Esophagus muscularis mucosa (tissue), 4 donors: ENCODE results near the gene C11orf24. TPM values are rescaled to one million over a fixed set of nuclear protein-coding genes. Genes with fewer than 3 reads are reported as not detected.
"Not testable (repeated sequence)": the region's sequence is repeated elsewhere in the genome, so short reads cannot be mapped to it uniquely, and the experiment has no call there.

Source experiments
- DNase-seq: peaks from one replicate; pipeline ENCODE4 v3.0.0-alpha.2; 2017; ENCODE audit errors: extremely low spot score
- H3K27ac ChIP-seq, 4 donors: fragments of 200-600 bp; sonication (generic); replicated peaks in 1 of 4; 1 replicate in 3 of 4; 2 replicates in 1 of 4; pipeline ENCODE4 v1.5.1; 2016 to 2019; ENCODE audit warnings: mild to moderate bottlenecking in 1 of 4
- H3K27me3 ChIP-seq, 4 donors: fragments of 200-600 bp; sonication (generic); one replicate each; pipeline versions ENCODE4 v1.5.1 to v1.6.0; 2016 to 2019
- H3K36me3 ChIP-seq, 4 donors: fragments of 200-600 bp; sonication (generic); one replicate each; pipeline ENCODE4 v1.5.1; 2016 to 2019
- H3K4me1 ChIP-seq, 4 donors: fragments of 200-600 bp; sonication (generic); one replicate each; pipeline ENCODE4 v1.5.1; 2016 to 2019
- H3K4me3 ChIP-seq, 4 donors: fragments of 200-600 bp; sonication (generic); 1 replicate in 2 of 4; 2 replicates in 2 of 4; pipeline ENCODE4 v1.5.1; 2016 to 2019; ENCODE audit warnings: mild to moderate bottlenecking in 4 of 4, moderate library complexity in 1 of 4
- H3K9me3 ChIP-seq, 4 donors: fragments of 200-600 bp; sonication (generic); 1 replicate in 3 of 4; 2 replicates in 1 of 4; pipeline ENCODE4 v1.5.1; 2016 to 2019
- EP300 ChIP-seq: sonication (generic); formaldehyde crosslinking; IDR thresholded peaks from one replicate; pipeline ENCODE4 v1.6.1; 2017; ENCODE audit warnings: antibody characterized with exemption
- POLR2A ChIP-seq: fragments of 450-650 bp; IDR thresholded peaks from one replicate; pipeline ENCODE4 v1.6.1; 2017; ENCODE audit warnings: antibody characterized with exemption, moderate library complexity, mild to moderate bottlenecking, low read depth
- POLR2AphosphoS5 ChIP-seq, 2 donors: sonication (generic); formaldehyde crosslinking; IDR thresholded peaks; one replicate each; pipeline ENCODE4 v1.6.1; 2017; ENCODE audit warnings: antibody characterized with exemption in 2 of 2
- WGBS: methylation state at CpG from one replicate; pipeline ENCODE4 v1.1.5; 2018; 5-methylcytosine and 5-hydroxymethylcytosine counted together
- intact Hi-C: fragments of 100-400 bp; cut with DNase I; formaldehyde crosslinking; loops from one replicate; pipeline ENCODE4 v1.15.1; 2023
- total RNA-seq, 4 donors: library from RNA; depleted of rRNA; stranded (reverse); fragments of >200 nt; gene quantifications; one replicate each; pipeline versions ENCODE4 v1.1.0 to v1.2.1, GENCODE V29; 2016
- TF ChIP-seq, protein P1 (sequence below), 3 experiments: fragments of 200-600 bp in 2 of 3; fragments of 450-650 bp in 1 of 3; sonication (generic) in 2 of 3; IDR thresholded peaks; one replicate each; pipeline ENCODE4 v1.5.1; 2017 to 2019; ENCODE audit warnings: antibody characterized with exemption in 3 of 3, mild to moderate bottlenecking in 2 of 3, moderate library complexity in 1 of 3

Gene C11orf24
- total RNA-seq, 4 donors from 2014 or later = 27.0 to 41.5 (median 31.5) TPM

DNA sequence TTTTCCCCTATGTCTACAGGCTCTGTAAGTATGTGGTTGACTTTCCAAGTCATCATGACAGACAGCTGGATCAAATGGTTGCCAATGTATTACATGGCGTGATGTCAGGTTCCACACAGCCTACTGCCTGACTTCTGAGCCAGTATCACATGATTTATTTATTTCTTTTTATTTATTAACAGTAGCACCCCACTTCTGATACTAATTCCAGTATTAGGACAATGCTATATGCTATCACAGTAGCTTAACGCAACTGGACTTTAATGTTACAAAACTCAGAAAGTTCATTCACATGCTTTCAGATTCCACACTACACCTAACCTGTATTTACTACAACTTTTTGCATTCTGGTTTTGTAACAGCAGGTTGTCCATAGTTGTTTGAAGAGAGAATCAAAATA lies 17.7 kb upstream of the C11orf24 start:
- Histone ChIP-seq H3K4me1 (no peaks in the 10 kb centered on the region), H3K4me3 (no peak overlapping the region), H3K36me3 (no peaks in the 10 kb centered on the region), H3K9me3 (no peaks in the 10 kb centered on the region), H3K27me3 (no peaks in the 10 kb centered on the region), H3K27ac (no peak overlapping the region)
- TF ChIP-seq POLR2AphosphoS5 (IDR thresholded peaks at IDR 0.05) (no peak), EP300 (no peak), POLR2A (no peak)
- TF ChIP-seq, protein P1, sequence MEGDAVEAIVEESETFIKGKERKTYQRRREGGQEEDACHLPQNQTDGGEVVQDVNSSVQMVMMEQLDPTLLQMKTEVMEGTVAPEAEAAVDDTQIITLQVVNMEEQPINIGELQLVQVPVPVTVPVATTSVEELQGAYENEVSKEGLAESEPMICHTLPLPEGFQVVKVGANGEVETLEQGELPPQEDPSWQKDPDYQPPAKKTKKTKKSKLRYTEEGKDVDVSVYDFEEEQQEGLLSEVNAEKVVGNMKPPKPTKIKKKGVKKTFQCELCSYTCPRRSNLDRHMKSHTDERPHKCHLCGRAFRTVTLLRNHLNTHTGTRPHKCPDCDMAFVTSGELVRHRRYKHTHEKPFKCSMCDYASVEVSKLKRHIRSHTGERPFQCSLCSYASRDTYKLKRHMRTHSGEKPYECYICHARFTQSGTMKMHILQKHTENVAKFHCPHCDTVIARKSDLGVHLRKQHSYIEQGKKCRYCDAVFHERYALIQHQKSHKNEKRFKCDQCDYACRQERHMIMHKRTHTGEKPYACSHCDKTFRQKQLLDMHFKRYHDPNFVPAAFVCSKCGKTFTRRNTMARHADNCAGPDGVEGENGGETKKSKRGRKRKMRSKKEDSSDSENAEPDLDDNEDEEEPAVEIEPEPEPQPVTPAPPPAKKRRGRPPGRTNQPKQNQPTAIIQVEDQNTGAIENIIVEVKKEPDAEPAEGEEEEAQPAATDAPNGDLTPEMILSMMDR (IDR thresholded peaks at IDR 0.05) = no peak
- intact Hi-C loops = no loop called here
- no peak for DNase-seq
- 92% methylated on average over 2 of the region's 2 CpGs for WGBS

DNA sequence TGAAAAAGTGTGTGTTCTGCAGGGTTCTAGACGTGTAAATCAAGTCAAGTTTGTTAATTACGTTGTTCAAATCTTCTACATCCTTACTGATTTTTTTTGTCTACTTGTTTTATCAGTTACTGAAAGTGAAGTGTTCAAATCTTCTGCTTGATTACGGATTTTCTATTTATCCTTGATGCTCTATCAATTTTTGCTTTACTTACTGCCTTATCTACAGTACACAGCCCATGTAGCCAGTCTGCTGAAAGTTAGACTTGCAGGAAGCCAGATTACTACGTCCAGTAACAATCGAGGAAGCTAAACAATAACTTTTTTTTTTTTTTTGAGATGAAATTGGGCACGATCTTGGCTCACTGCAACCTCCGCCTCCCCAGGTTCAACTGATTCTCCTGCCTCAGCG lies 15.6 kb upstream of the C11orf24 start:
- H3K4me1 ChIP-seq = no peaks in the 10 kb centered on the region
- H3K27ac ChIP-seq = no peak overlapping the region
- H3K4me3 ChIP-seq = no peak overlapping the region
- H3K27me3 ChIP-seq = no peaks in the 10 kb centered on the region
- no peaks in the 10 kb centered on the region for H3K36me3 ChIP-seq
- intact Hi-C loops = no loop called here
- WGBS = 93% methylated on average over 8 of the region's 8 CpGs
- no peaks in the 10 kb centered on the region for H3K9me3 ChIP-seq
- DNase-seq = no peak
- TF ChIP-seq EP300 (no peak), POLR2AphosphoS5 (IDR thresholded peaks at IDR 0.05) (no peak), POLR2A (no peak)
- TF ChIP-seq, protein P1 (IDR thresholded peaks at IDR 0.05) = no peak

DNA sequence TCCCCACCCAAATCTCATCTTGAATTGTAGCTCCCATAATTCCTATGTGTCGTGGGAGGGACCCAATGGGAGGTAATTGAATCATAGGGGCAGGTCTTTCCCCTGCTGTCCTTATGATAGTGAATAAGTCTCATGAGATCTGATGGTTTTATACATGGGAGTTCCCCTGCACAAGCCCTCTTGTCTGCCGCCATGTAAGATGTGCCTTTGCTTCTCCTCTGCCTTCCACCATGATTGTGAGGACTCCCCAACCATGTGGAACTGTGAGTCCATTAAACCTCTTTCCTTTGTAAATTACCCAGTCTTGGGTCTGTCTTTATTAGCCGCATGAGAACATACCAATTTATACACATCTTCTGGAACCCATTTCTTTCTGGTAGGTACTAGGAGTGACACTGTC lies 12.8 kb upstream of the C11orf24 start:
- 87% methylated on average over 3 of the region's 3 CpGs for WGBS

DNA sequence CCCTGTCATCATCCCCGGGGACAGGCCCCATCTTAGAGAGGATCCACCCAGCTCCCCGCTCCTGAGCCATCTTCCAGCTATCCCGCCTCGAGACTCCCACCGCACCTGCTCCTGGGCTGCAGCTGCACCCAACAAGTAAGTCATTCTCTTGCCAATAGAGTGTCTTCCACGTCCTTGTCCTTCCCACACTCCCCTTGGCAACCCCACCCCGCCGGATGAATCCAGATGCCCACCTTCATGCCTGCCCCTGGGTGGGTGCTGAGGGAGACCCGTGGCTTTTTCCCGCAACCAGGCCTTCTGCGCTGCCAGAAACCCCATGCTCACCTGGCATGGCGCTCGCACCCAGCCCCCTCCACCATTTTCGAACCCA lies 11.1 kb upstream of the C11orf24 start:
- Histone ChIP-seq H3K4me1 (no peaks in the 10 kb centered on the region), H3K27ac (no peak overlapping the region), H3K27me3 (no peaks in the 10 kb centered on the region), H3K36me3 (no peaks in the 10 kb centered on the region), H3K4me3 (no peak overlapping the region), H3K9me3 (no peaks in the 10 kb centered on the region)
- WGBS = 90% methylated on average over 14 of the region's 14 CpGs
- TF ChIP-seq POLR2A (no peak), POLR2AphosphoS5 (IDR thresholded peaks at IDR 0.05) (no peak), EP300 (no peak)
- TF ChIP-seq, protein P1 (IDR thresholded peaks at IDR 0.05) = no peak
- no peak for DNase-seq
- intact Hi-C loops = no loop called here

More for the DNA sequence above, 12.8 kb upstream of the C11orf24 start:
- H3K4me3 ChIP-seq, H3K9me3 ChIP-seq, H3K27me3 ChIP-seq, intact Hi-C loops, DNase-seq, H3K27ac ChIP-seq, H3K4me1 ChIP-seq, H3K36me3 ChIP-seq: not testable (repeated sequence)

DNA sequence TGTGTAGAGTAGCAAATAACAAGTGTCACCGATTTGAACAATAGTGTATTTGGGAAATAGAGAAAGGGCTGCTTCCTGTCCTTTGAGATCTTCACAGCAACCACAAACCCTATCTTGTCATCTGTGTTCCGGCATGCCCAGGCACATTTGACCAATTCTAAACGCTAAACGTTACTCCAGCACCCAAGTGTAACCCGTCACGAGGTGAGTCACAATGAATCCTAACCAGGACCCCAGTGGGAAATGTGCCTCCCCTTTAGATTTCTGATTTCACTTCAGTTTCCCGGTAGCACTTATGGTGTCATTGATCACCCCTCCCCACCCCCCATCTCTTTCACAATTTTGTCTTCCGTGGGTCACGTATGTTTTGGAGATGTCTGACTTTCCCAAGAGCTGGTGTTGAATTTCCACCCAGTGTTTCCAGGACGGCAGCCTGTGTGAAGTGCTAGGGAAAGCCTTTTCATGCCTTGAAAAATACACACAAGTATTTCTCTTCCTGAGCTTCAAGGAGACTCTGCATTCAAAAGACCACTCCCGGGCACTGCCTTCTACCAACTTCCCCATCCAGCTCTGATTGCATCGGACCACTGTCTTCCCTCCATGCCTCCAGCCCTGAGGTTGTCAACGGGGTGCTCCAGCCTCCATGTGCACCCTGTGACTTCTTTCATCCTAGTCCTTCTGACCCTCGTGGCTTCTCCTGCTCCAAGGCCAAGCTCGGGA lies 10.5 kb upstream of the C11orf24 start:
- intact Hi-C loops = no loop called here
- TF ChIP-seq, protein P1 (IDR thresholded peaks at IDR 0.05) = no peak
- TF ChIP-seq EP300 (no peak), POLR2AphosphoS5 (IDR thresholded peaks at IDR 0.05) (no peak), POLR2A (no peak)
- H3K27ac ChIP-seq = no peak overlapping the region

More for the DNA sequence above, 10.5 kb upstream of the C11orf24 start:
- H3K36me3 ChIP-seq = no peaks in the 10 kb centered on the region
- H3K9me3 ChIP-seq = no peaks in the 10 kb centered on the region
- no peak for DNase-seq
- no peak overlapping the region for H3K4me3 ChIP-seq
- H3K4me1 ChIP-seq = no peaks in the 10 kb centered on the region
- H3K27me3 ChIP-seq = no peaks in the 10 kb centered on the region
- WGBS = 67% methylated on average over 14 of the region's 15 CpGs
